Thymus (tissue), 14 donors: Measurements from ENCODE around the gene EXO1. TPM values are rescaled to one million over a fixed set of nuclear protein-coding genes. Genes with fewer than 3 reads are reported as not detected.
"Not testable (repeated sequence)": the region's sequence is repeated elsewhere in the genome, so short reads cannot be mapped to it uniquely, and the experiment has no call there.

Source experiments
- DNase-seq, 9 donors: peaks; one replicate each; pipeline ENCODE4 v3.0.0-alpha.2; 2013; ENCODE audit warnings: low spot score in 9 of 9, low read depth in 6 of 9, missing footprints in 1 of 9
- H3K27ac ChIP-seq, 2 donors: one replicate each; pipeline ENCODE4 v1.5.1; 2013; ENCODE audit warnings: control low read depth in 1 of 2, low read depth in 1 of 2, low read length in 1 of 2, mild to moderate bottlenecking in 1 of 2, moderate library complexity in 1 of 2
- H3K27me3 ChIP-seq, 2 donors: one replicate each; pipeline ENCODE4 v1.5.1; 2013; ENCODE audit warnings: low read length in 1 of 2; ENCODE audit not compliant: control insufficient read depth in 2 of 2, insufficient read depth in 1 of 2
- H3K36me3 ChIP-seq, 2 donors: one replicate each; pipeline ENCODE4 v1.5.1; 2013; ENCODE audit warnings: low read length in 1 of 2, mild to moderate bottlenecking in 1 of 2, moderate library complexity in 1 of 2; ENCODE audit not compliant: control insufficient read depth in 2 of 2, insufficient read depth in 2 of 2
- H3K4me1 ChIP-seq, 2 donors: one replicate each; pipeline ENCODE4 v1.5.1; 2013; ENCODE audit warnings: low read length in 2 of 2; ENCODE audit not compliant: control insufficient read depth in 2 of 2, insufficient read depth in 2 of 2
- H3K4me3 ChIP-seq, 2 donors: one replicate each; pipeline ENCODE4 v1.5.1; 2013; ENCODE audit warnings: low read length in 2 of 2, control low read depth in 1 of 2, mild to moderate bottlenecking in 1 of 2
- H3K9me3 ChIP-seq, 2 donors: one replicate each; pipeline ENCODE4 v1.5.1; 2013; ENCODE audit warnings: low read length in 1 of 2, mild to moderate bottlenecking in 1 of 2; ENCODE audit not compliant: control insufficient read depth in 2 of 2, insufficient read depth in 1 of 2
- WGBS: extraction: QIAGEN DNeasy Blood & Tissue Kit; methylation state at CpG from one replicate; pipeline ENCODE4 v1.1.7; 2013; 5-methylcytosine and 5-hydroxymethylcytosine counted together
- long read RNA-seq, 10 donors: transcript quantifications; one replicate each; lab custom pipeline, GENCODE V29; 2026
- polyA plus RNA-seq: library from polyadenylated mRNA; stranded (reverse); fragments of 200-250 nt; gene quantifications from one replicate; pipeline ENCODE4 v1.2.3, GENCODE V29; 2013
- total RNA-seq: library from RNA; stranded (reverse); fragments of 120-200 nt; gene quantifications from one replicate; pipeline ENCODE4 v1.2.4, GENCODE V29; 2013
- donor health status: healthy.

The EXO1 gene
- total RNA-seq (19.6 TPM), polyA plus RNA-seq (0.52 TPM)
- long read RNA-seq, donor 1 = 0 reads
- long read RNA-seq, donor 2, partial matches to known transcripts = 0 of 1 reads
- long read RNA-seq, donor 2, other reads (novel, unspliced or antisense) = 0 of 1 reads
- long read RNA-seq, donor 3 = 0 reads
- long read RNA-seq, donor 4 = 0 reads
- long read RNA-seq, donor 5 = 0 reads
- long read RNA-seq, donor 6, partial matches to known transcripts = 0 of 2 reads
- long read RNA-seq, donor 6, other reads (novel, unspliced or antisense) = 0 of 2 reads
- long read RNA-seq, donor 7 = 0 reads
- long read RNA-seq, donor 8, partial matches to known transcripts = 0 of 1 reads
- long read RNA-seq, donor 8, other reads (novel, unspliced or antisense) = 0 of 1 reads
- long read RNA-seq, donor 9 = 0 reads
- long read RNA-seq, donor 10, partial matches to known transcripts = 0 of 2 reads
- long read RNA-seq, donor 10, other reads (novel, unspliced or antisense) = 0 of 2 reads

DNA sequence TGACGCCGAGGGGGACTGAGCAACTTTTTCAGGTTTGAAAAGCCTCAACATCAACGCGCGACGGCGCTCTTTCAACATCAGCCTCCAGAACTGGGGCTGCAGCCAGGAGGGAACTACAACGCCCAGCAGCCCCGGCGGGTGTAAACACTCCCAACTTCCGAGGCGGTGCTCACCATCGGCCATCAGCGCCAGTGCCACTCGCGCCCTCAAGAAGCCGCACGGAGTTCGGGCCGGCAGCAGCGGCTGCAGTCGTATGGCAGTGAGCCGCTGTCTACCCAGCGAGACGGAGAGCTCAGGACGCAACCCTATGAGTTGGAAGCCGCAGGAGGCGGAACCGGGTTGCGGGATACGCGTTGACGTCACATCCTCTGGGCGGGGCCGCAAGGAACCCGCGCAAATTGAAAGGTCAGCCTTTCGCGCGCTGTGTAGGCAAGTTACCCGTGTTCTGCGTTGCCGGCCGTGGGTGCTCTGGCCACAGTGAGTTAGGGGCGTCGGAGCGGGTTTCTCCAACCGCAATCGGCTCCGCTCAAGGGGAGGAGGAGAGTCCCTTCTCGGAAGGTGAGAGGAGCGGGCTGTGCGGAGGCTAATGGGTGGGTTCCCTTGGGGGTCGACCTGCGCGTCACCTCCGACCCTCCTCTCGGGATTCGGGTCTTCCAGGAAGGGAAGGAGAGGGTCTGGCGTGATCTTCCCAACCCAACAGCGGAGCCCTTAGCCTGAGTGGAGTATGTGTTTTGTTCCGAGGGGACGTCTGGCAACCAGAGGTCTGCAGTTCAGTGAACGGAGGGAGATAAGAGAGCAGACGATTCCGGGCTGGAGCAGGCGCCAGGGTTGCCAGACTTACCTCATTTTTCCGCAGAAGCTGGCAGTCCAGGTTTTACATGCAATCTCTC is at the start of gene EXO1:
EXO1 (plus strand) TSS at position 409 of the 890 bp plus-strand sequence. CDS start 2,222 bp downstream, outside the sequence.
- peaks cover 3 to 12% of the 10 kb centered on the region in 2 donors for H3K36me3 ChIP-seq
- no peaks in the 10 kb centered on the region for H3K27me3 ChIP-seq
- peaks cover 0 to 4% of the 10 kb centered on the region in 2 donors for H3K9me3 ChIP-seq
- peak within 1 kb of the TSS; percentile 99 to 100 for H3K27ac ChIP-seq
- WGBS = under 1% methylated on average over 68 of the region's 68 CpGs
- peaks cover 11 to 16% of the 10 kb centered on the region in 2 donors for H3K4me1 ChIP-seq
- peak within 1 kb of the TSS; percentile 81 to 92 for H3K4me3 ChIP-seq
- DNase-seq = peak; percentile 84 to 96 (median 90)

DNA sequence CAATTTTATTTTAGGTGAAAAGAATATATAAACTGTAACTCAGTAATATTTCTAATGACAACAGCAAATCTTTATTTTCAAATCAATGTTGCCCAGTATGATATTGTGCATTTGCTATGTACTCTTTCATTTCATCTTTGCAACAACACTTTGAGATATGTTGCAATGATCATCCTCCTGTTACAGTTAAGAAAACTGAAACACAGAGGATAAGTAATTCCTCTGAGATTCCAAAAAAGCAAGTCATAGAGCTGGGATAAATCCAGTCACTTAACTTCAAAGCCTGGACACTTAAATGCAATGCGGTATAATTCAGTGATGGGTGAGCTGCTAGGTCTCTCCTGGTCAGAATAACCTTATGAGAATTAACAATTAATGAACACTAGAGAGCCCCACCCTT is 48.6 kb upstream of the EXO1 start:
- Histone ChIP-seq H3K4me1 (no peaks in the 10 kb centered on the region), H3K27ac (no peak overlapping the region), H3K36me3 (no peaks in the 10 kb centered on the region), H3K4me3 (no peak overlapping the region), H3K9me3 (no peaks in the 10 kb centered on the region), H3K27me3 (peaks cover 0 to 2% of the 10 kb centered on the region in 2 donors)
- 96% methylated on average over 1 of the region's 1 CpG for WGBS
- DNase-seq = no peak

GRCh38 chr1:241800640-241801039 is 47.4 kb upstream of the EXO1 start:
- Histone ChIP-seq H3K27ac (no peak overlapping the region), H3K4me1 (no peaks in the 10 kb centered on the region), H3K9me3 (no peaks in the 10 kb centered on the region), H3K4me3 (no peak overlapping the region), H3K27me3 (peaks cover 0 to 2% of the 10 kb centered on the region in 2 donors), H3K36me3 (no peaks in the 10 kb centered on the region)
- 89% methylated on average over 3 of the region's 3 CpGs for WGBS
- no peak for DNase-seq

GRCh38 chr1:241802863-241803262 is 45.1 kb upstream of the EXO1 start:
- H3K9me3 ChIP-seq = no peaks in the 10 kb centered on the region
- no peak overlapping the region for H3K27ac ChIP-seq
- no peak for DNase-seq
- H3K27me3 ChIP-seq = peaks cover 0 to 2% of the 10 kb centered on the region in 2 donors
- H3K36me3 ChIP-seq = no peaks in the 10 kb centered on the region
- no peaks in the 10 kb centered on the region for H3K4me1 ChIP-seq
- 95% methylated on average over 3 of the region's 3 CpGs for WGBS
- H3K4me3 ChIP-seq = no peak overlapping the region

DNA sequence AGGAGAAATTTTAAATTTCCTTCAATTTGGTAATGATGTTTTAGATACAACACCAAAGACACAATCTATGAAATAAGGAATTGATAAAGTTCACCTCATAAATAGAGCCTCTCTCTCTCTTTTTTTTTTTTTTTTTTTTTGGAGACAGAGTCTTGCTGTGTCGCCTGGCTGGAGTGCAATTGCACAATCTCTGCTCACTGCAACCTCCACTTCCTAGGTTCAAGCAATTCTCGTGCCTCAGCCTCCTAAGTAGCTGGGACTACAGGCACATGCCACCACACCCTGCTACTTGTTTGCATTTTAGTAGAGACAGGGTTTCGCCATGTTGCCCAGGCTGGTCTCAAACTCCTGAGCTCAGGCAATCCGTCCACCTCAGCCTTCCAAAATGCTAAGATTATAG is 43.3 kb upstream of the EXO1 start:
- H3K36me3 ChIP-seq, H3K27ac ChIP-seq, H3K9me3 ChIP-seq, H3K4me3 ChIP-seq, DNase-seq, H3K27me3 ChIP-seq, H3K4me1 ChIP-seq: not testable (repeated sequence)
- 95% methylated on average over 4 of the region's 4 CpGs for WGBS

GRCh38 chr1:241808265-241808664 is 39.7 kb upstream of the EXO1 start:
- 62% methylated on average over 2 of the region's 2 CpGs for WGBS
- Histone ChIP-seq H3K36me3 (no peaks in the 10 kb centered on the region), H3K4me3 (no peak overlapping the region), H3K27me3 (peaks cover under 1 to 2% of the 10 kb centered on the region in 2 donors), H3K27ac (no peak overlapping the region), H3K4me1 (no peaks in the 10 kb centered on the region), H3K9me3 (no peaks in the 10 kb centered on the region)
- no peak for DNase-seq

DNA sequence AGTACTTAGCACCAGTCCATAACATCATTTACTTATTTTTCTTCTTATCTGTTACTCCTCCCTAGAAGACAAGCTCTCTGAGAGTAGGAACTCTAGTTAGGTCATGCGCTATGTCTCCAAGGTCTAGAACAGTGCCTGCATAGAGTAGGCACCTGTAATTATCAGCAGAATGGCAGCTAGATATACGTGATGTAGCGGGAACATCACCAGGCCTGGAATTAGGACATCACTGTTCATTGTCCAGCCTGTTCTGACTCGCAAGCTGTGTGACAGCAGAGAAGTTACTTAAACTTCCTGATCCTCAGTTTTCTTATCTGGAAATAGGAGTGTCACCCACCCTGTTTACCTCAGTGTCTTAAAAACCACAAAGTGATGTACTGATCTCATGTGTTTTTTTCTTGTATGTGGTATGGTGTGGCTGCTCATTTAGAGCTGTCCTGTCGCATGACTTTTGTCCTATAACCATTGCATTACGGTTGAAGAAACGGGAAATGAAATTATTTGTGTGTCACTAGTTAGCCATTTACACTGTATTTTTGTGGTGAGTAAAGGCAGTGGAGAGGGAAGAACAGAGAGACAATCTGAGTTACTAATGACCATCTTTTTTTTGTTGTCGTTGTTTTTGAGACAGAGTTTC is 37.1 kb upstream of the EXO1 start:
- 93% methylated on average over 8 of the region's 8 CpGs for WGBS
- Histone ChIP-seq H3K9me3 (no peaks in the 10 kb centered on the region), H3K4me1 (no peaks in the 10 kb centered on the region), H3K4me3 (no peak overlapping the region), H3K36me3 (no peaks in the 10 kb centered on the region), H3K27ac (no peak overlapping the region), H3K27me3 (peaks cover 0 to 2% of the 10 kb centered on the region in 2 donors)
- no peak for DNase-seq

GRCh38 chr1:241813768-241814320 is 34.2 kb upstream of the EXO1 start:
- Histone ChIP-seq H3K27ac (no peak overlapping the region), H3K27me3 (peaks cover 0 to 2% of the 10 kb centered on the region in 2 donors), H3K4me1 (no peaks in the 10 kb centered on the region), H3K4me3 (no peak overlapping the region), H3K9me3 (no peaks in the 10 kb centered on the region), H3K36me3 (no peaks in the 10 kb centered on the region)
- no peak for DNase-seq
- WGBS = 92% methylated on average over 8 of the region's 8 CpGs
